Activated T-cell treated with anti-CD3 and anti-CD28 coated beads for 24 hours (primary cell): ENCODE measurements around the gene GPR27.

Experiments used
- DNase-seq: peaks from one replicate; pipeline ENCODE4 v3.0.0-alpha.2; 2020; ENCODE audit warnings: low read depth

Gene GPR27

DNA sequence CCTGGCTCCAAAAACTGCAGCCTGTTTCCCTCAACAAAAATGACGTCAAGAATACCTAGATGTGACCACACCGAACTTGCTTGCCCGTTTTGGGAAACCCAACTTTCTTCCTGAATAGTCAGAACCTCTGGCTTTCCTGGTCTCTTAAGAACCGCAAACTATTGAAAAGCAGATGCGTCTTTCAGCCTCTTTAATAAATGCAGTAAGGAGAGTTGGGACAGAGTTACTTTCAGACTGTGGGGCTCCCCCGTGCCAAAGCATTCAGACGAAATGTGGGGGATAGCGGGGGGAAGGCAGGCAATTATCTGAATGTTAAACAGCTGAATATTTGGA is 32.5 kb downstream of the GPR27 start:
- DNase-seq, result no peak

DNA sequence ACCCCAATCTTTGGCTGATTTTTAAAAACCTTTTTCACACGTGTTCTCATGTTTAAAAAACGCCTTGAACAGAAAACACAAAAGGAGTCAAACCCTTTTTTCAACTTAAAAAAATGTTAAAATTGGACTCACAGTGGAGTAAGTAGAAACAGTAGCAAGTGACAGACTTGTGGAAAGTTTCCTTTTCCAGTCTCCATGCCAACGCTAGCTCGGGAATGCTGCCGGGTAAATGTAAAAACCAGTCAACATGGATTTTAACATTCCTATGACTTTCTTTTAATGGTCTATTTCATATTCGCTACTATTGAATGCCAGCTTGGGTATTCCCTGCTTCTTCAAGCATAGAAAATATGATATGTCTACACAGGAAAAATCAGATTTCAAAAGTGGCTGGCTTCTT is 32.9 kb downstream of the GPR27 start:
- DNase-seq, result no peak

DNA sequence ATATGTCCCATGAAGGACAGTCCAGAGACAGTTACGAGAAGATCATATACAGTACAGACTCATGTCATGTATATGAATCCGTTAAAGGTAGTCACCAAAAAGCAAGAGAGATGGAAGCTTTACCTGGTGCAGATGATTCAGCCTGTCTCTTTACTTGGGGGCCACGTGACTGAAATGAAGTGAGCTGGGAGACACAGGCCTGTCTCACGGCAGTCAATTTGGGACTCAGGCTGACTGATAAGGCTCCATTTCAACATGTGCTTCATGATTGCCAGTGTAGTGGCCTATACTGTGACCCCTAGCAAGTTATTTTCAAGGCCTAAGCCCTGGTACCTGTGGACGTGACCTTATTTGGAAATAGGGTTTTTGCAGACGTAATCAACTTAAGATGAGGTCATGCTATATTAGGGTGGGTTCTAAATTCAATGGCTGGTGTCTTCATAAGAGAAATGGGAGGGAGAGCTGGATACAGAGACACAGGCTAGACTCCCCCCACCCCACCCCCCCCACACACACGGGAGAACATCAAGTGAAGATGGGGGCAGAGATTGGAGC is 34.3 kb downstream of the GPR27 start:
- DNase-seq, result no peak

DNA sequence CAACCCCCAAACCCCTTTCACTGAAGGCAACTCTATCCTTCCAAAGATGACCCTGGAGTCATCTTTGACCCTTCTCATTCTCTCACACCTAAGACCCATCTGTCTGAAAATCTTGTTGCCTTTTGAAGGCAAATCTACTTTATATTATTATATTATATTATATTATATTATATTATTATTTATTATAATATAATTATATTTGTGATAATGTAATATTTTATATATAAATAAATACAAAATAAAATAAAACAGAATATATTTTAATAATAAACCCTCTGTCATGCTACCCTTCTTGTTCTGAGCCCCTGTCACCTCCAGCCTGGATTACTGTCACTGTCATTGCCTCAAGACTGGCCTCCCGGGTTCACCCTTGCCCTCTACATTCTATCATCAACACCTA is 36.3 kb downstream of the GPR27 start:
- no peak for DNase-seq

DNA sequence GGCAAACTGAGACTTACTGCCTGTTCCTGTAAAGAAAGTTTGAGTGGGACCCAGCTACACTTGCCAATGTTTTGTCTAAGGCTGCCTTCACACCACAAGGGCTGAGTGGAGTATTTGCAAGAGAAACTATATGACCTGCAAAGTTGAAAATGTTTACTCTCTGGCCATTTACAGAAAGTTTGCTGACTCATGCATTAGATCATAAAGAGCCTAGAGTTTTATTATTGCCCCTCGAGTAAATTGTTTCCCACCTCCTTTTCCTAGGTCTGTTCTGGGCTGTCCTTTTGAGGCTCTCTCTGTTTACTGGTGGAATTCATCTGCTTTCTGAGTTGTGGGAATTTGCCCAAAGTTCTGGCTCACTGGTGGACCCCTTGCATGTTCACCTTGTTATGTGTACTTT is 38.0 kb downstream of the GPR27 start:
- DNase-seq, result no peak

DNA sequence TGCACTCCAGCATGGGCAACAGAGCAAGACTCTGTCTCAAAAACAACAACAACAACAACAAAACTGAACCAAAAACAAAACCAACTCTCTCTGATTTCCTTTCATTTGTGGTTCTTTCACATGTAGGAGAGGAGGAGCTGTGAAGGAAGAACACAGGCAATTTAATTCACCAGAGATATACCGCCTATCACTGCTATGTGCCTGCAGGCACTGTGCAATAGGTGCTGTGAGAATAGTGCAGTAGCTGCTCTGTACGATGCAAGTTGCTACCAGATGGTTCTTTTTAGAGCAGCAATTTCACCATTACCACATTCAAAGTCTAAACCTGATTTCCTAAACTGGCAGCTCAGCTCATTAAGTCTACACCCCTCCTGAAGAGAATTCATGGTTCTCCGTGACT is 42.6 kb downstream of the GPR27 start:
- DNase-seq, result no peak

DNA sequence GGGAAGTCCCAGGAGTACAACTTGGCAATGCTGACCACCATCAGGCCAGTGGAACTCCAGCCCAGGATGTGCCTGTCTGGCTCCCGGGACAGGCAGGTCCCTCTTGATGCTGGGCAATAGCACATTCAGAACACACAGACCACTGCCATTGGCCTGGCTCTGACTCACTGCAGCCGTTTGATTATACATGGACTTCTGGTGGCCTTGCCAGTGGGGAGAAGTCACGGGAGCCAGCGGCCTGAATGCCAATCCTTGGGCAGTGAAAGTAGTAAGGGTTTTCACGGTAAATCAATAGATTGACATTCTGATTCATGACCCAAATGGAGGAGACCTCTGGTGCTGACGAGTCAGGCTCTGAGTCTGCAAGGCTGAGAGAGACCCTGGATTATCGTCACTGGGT is 43.8 kb downstream of the GPR27 start:
- DNase-seq, result no peak

DNA sequence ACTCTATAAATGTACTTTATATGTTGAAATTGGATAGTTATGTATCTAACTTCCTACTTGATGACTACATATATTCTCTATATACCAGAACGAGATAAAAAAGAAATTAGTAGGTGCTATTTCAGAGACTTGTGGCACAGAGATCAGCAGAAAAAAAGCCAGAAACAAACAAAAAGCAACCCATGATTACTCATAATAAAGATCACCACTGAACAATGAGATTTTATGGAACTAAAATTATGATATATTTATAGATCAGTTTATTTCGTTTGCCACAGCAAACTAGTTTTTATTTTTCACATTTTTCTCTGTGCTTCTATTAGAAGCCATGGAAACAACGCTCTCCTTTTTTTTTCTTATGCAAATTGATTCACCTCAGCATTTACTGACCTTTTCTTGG is 46.4 kb downstream of the GPR27 start:
- DNase-seq, result no peak

DNA sequence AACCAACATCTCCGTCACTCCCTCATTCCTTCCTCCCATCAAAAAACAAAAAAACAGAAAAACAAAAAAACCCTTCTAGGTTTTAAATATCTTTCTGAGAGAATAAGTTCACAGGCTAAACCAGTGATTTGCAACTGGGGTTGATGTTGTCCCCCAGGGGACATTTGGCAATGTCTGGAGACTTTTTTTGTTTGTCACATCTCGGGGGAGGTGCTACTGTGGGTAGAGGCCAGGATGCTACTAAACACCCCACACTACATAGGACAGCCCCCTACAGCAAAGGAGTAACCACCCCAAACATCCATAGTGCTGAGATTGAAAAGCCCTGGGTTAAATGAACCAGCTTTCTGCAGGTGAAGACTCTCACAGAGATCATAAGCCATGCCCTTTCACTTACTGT is 48.3 kb downstream of the GPR27 start:
- DNase-seq, result no peak

DNA sequence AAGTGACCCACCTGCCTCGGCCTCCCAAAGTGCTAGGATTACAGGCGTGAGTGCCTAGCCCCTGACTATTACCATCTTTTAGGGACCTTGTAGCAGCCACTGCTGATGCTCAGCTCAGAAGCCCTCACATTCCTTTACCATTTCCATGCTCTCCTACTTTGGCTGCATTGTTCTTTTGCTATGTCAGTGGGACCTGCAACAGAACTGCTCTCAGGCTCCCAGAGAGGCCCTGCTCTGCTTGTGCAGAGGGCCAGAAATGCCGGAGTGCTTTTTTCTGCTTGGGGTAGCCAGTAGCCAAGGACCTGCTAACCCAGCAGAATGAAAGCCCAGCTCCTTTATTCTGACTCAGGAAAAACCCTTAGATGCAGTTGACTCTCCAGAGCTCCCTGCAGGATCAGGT is 49.6 kb downstream of the GPR27 start:
- DNase-seq, result no peak

DNA sequence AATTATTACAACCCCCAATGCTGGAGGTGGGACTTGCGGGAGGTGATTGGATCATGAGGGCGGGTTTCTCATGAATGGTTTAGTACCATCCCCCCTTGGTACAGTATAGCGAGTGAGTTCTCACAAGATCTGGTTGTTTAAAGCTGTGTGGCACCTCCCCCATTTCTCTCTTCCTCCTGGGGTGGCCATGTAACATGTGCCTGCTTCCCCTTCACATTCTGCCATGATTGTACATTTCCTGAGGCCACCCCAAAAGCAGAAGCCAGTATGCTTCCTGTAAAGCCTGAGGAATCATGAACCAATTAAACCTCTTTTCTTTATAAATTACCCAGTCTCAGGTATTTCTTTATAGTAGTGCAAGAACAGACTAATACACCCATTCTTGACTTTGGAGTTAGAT is 51.5 kb downstream of the GPR27 start:
- no peak for DNase-seq

DNA sequence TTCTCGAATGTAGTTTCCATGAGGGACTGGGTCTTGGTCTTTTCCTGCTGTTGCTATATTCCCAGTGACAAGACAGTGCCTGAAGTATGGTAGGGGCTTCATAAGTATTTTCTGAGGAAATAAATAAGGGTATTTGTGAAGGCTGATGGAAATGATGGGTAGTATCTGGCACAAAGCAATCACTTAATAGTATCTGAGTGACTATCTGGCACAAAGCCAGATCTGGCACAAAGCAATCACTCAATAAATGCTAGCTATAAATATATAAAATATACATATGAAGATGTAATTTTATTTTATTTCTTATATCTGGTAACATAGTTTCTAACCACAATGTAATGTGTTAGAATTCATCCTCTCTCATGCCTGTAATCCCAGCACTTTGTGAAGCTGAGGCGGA is 52.0 kb downstream of the GPR27 start:
- no peak for DNase-seq
